Right hindlimb (tissue), 1 donor: ENCODE results near the gene RPEL1.
"Not testable (repeated sequence)": the region's sequence is repeated elsewhere in the genome, so short reads cannot be mapped to it uniquely, and the experiment has no call there.

Source experiments
- DNase-seq: peaks from one replicate; pipeline ENCODE4 v3.0.0-alpha.2; 2018

RPEL1 gene

DNA sequence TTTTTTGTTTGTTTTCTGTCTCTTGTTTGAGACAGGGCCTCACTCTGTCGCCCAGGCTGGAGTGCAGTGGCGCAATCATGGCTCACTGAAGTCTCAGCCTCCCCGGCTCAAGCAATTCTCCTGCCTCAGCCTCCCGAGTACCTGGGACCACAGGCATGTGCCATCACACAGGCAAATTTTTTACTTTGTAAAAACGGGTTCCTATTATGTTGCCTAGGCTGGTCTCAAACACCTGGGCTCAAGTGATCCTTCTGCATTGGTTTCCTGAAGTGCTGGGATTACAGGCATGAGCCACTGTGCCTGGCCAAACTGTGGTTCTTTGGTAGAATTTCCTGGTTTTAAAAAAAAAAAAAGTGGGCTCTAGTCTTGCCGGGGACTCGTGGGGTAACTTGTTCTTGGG lies at the start of gene RPEL1:
Gene RPEL1 (plus strand): TSS at position 301 of the 400 bp plus-strand sequence. CDS start 110 bp downstream, outside the sequence.
- DNase-seq: not testable (repeated sequence)

GRCh38 chr10:103196516-103196915 lies 49.2 kb upstream of the RPEL1 start:
- no peak for DNase-seq

GRCh38 chr10:103197174-103197573 lies 48.5 kb upstream of the RPEL1 start:
- DNase-seq: peak; percentile 43

DNA sequence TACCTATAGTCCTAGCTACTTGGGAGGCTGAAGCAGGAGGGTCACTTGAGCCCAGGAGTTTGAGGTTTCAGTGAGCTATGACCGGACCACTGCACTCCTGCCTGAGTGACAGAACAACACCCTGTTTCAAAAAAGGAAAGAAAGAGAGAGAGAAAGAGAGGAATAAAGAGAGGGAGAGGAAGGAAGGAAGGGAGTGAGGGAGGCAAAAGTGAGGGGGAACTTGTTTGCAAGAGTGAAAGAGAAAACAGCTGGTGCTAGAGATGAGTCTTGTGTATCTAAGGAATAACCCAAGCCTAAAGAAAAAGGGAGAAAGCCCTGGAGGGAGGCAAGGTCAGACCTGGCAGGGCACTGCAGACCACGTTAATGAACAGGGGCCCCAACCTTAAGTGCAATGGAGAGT lies 47.8 kb upstream of the RPEL1 start:
- no peak for DNase-seq

- no peak for DNase-seq
These were observed 47.0 kb upstream of the RPEL1 start for GRCh38 chr10:103198648-103199047.

GRCh38 chr10:103199488-103199887 lies 46.2 kb upstream of the RPEL1 start:
- DNase-seq: no peak

- no peak for DNase-seq
These were observed 43.4 kb upstream of the RPEL1 start for GRCh38 chr10:103202319-103202718.

DNA sequence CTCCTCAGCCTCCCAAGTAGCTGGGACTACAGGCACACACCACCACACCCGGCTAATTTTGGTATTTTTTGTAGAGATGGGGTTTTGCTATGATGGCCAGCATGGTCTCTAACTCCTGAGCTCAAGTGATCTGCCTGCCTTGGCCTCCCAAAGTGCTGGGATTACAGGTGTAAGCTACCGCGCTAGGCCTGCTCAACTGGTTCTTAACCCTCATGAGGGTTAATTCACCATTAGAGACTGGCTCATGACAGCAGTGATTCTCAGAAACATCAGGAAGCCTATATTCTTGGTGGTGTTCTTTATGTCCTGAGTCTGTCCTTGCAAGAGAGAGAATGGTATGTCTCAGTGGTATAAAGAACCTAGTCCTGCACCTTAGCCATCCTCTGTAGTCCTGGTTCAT lies 42.2 kb upstream of the RPEL1 start:
- DNase-seq: no peak

DNA sequence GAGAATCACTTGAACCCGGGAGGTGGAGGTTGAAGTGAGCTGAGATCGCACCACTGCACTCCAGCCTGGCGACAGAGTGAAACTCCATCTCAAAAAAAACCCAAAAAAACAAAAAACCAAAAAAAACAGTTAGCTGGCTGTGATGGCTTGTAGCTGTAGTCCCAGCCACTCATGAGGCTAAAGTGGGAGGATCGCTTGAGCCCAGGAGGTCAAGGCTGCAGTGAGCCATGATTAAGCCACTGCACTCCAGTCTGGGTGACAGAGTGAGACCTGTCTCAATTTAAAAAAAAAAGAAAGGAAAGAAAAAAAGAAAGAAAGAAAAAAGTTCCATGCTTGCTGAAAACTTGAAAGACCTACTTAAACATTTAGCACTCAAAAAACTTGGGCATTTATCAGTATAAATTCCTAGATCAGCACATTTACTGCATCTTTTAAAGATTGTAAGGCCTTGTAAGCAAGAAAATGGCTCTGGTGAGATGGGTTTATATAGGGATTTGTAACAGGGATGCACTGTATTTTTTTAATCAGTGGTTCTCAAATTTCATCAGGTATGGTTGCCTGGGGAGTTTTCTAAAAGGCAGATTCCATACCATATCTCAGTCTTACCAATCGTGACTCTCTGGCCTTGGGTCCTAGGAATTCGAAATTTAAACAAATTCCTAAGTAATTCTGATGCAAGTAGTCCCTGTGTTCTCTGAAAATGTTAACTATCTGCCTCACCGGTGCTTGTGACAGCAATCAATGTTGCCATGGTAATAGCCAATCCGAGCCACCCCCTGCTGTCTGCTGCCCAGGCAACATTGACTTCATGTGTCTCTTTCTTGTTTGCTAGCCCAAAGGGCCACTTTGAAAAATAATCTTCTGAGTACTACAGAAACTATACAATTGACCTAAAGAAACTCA lies 41.1 kb upstream of the RPEL1 start:
- no peak for DNase-seq

- not testable (repeated sequence) for DNase-seq
These were observed 40.3 kb upstream of the RPEL1 start for GRCh38 chr10:103205401-103205800.

DNA sequence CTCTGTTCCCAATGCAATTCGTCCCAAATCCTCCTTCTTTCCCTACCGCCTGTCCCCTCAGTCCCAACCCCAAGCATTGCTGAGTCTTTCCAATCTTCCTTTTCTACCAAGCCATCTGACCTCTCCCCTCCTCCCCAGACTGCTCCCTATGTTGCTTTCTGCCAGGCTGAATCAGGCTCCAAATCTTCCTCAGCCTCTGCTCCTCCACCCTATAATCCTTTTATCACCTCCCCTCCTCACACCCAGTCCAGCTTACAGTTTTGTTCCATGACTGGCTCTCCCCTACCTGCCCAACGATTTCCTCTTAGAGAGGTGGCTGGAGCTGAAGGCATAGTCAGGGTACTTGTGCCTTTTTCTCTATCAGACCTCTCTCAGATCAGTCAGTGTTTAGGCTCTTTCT lies 39.0 kb upstream of the RPEL1 start:
- DNase-seq: not testable (repeated sequence)

GRCh38 chr10:103207141-103207540 lies 38.5 kb upstream of the RPEL1 start:
- no peak for DNase-seq

- DNase-seq: not testable (repeated sequence)
These were observed 38.0 kb upstream of the RPEL1 start for GRCh38 chr10:103207643-103208042.

DNA sequence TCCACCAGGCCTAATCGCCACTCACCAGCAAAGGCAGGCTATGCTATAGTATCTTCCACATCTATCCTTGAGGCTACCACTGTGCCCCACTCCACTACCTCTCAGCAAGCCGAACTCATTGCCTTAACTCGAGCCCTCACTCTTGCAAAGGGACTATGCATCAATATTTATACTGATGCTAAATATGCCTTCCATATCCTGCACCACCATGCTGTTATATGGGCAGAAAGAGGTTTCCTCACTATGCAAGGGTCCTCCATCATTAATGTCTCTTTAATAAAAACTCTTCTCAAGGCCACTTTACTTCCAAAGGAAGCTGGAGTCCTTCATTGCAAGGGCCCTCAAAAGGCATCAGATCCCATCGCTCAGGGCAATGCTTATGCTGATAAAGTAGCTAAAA lies 35.4 kb upstream of the RPEL1 start:
- DNase-seq: not testable (repeated sequence)

DNA sequence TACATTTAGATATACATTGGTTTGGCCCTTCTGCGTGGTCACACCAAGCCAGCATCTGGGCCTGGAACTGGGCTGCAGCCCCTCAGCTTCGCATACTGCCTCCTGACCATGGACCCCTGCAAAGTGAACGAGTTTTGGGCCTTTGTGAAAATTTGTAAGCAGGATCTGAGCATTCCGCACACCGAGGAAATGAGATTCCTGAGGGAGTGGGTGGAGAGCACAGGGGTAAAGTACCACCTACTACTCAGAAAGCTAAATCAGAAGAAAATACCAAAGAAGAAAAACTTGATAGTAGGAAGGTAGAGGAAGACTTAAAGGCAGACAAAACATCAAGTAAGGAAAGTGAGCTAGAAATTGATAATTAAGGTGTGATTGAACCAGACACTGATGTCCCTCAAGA lies 30.1 kb upstream of the RPEL1 start:
- no peak for DNase-seq

DNA sequence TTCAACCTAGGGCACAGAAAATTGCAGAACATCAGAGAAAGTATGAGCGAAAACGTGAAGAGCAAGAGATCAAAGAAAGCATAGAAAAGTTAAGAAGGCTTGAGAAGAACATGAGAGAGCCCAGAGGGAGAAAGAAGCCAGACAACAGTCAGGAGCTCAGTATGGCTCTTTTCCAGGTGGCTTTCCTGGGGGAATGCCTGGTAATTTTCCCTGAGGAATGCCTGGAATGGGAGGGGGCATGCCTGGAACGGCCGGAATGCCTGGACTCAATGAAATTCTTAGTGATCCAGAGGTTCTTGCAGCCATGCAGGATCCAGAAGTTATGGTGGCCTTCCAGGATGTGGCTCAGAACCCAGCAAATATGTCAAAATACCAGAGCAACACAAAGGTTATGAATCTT lies 29.3 kb upstream of the RPEL1 start:
- DNase-seq: not testable (repeated sequence)

DNA sequence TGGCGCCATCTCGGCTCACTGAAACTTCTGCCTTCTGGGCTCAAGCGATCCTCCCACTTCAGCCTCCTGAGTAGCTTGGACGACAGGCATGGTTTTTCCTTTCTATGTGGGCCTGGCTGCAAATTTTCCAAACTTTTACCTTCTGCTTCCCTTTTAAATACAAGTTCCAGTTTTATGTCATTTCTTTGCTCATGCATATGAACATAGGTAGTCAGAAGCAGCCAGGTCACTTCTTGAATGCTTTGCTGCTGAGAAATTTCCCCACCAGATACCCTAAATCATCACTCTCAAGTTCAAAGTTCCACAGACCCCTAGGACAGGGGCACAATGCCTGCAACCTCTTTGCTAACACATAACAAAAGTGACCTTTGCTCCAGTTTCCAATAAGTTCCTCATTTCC lies 21.6 kb upstream of the RPEL1 start:
- no peak for DNase-seq

DNA sequence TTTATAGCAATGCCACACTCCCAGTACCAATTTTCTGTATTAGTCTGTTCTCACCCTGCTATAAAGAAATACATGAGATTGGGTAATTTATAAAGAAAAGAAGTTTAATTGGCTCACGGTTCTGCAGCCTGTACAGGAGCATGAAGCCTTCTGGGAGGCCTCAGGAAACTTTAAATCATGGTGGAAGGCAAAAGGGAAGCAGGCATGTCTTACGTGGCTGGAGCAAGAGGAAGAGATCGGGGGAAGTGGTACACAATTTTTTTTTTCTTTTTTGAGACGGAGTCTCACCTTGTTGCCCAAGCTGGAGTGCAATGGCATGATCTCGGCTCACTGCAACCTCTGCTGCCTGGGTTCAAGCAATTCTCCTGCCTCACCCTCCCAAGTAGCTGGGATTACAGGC lies 21.0 kb upstream of the RPEL1 start:
- not testable (repeated sequence) for DNase-seq

DNA sequence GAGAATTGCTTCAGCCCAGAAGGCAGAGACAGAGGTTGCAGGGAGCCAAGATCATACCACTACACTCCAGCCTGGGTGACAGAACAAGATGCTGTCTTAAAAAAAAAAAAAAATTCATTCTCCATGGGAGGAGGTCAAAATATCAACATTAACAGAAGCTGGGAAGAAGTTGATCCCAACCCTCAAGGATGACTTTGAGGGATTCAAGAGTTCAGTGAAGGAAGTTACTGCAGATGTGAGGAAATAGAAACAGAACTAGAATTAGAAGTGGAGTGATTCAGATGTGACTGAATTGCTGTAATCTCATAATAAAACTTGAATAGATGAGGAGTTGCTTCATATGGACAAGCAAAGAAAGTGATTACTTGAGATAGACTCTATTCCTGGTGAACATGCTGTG lies 19.7 kb upstream of the RPEL1 start:
- DNase-seq: no peak

DNA sequence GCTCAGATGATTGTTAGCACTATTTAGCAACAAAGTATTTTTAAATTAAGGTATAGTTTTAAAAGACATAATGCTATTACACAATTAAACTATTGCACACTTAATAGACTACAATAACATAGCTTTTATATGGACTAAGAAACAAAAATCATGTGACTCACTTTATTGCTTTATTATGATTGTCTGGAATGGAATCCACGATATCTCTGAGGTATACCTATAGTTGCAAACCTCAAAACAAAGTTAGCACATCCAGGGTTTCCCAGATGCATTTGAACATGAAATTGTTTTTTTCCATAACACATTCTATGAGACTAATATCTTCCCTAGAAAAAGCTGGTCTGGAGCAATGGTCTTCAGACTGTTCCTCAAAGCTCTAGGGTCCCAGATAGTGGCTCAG lies 18.3 kb upstream of the RPEL1 start:
- DNase-seq: no peak

DNA sequence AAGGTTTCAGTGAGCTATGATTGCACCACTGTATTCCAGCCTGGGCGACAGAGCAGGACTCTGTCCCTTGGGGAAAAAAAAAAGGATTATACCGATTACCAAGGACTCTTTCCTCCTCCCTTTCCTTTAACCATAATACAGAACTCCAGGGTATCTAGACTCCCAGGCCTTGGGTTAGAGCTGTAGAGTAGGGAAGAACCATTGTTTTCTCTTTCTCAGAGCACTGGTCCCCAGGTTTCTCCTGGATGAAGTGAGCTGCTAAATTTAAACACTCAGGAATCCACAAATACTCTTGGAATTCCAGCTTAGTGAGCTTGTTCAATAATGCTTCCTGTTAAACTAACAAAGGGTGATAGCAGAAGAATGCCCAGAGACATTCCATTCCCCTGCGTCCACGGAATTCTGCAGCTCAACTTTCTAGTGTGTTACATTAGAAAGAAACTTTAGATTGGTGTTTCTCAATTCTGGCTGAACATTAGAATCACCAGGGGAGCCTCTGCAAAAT lies 14.6 kb upstream of the RPEL1 start:
- no peak for DNase-seq

DNA sequence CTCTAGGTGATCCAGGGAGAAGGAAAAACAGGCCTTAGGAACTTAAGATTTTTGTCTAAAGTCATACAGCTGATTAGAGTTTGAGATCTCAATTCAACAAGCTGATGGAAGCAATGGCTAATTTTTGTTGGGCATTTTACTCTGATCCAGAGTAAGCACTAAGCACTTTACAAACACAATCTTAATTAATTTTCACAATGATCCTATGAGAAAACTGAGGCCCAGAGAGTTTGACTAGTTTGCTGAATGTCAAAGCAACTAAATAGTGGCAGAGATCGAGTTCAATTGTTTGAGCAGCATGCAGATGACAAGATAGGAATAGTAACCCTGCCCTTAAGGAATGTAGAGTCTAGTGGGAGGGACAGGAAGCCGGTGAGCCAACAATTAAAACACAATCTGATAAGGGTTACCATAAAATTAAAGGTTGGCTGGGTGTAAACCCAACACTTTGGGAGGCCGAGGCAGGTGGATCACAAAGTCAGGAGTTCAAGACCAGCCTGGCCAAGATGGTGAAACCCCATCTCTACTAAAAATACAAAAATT lies 13.5 kb upstream of the RPEL1 start:
- DNase-seq: no peak

GRCh38 chr10:103232772-103233488 lies 12.8 kb upstream of the RPEL1 start:
- no peak for DNase-seq

GRCh38 chr10:103235775-103236174 lies 9.9 kb upstream of the RPEL1 start:
- DNase-seq: no peak
